ENCODE data around the gene PLA2G3.

GRCh38 chr22:31148488-31148887, 8.2 kb upstream of the PLA2G3 start:
- TF ChIP-seq OVOL2 (CRISPR knock-in tag; IDR thresholded peaks at IDR 0.05; ENCODE audit: borderline replicate concordance) (no peak), CTCF (IDR thresholded peaks at IDR 0.05) (no peak), ESRRA (CRISPR knock-in tag; IDR thresholded peaks at IDR 0.05; ENCODE audit: borderline replicate concordance) (no peak), ZNF232 (CRISPR knock-in tag; IDR thresholded peaks at IDR 0.05) (no peak), FOXJ3 (CRISPR knock-in tag; IDR thresholded peaks at IDR 0.05; ENCODE audit: borderline replicate concordance) (no peak), RELA (CRISPR knock-in tag; IDR thresholded peaks at IDR 0.05; ENCODE audit: borderline replicate concordance) (no peak), GABPB1 (CRISPR knock-in tag; IDR thresholded peaks at IDR 0.05) (no peak)
- TF ChIP-seq, protein P1, sequence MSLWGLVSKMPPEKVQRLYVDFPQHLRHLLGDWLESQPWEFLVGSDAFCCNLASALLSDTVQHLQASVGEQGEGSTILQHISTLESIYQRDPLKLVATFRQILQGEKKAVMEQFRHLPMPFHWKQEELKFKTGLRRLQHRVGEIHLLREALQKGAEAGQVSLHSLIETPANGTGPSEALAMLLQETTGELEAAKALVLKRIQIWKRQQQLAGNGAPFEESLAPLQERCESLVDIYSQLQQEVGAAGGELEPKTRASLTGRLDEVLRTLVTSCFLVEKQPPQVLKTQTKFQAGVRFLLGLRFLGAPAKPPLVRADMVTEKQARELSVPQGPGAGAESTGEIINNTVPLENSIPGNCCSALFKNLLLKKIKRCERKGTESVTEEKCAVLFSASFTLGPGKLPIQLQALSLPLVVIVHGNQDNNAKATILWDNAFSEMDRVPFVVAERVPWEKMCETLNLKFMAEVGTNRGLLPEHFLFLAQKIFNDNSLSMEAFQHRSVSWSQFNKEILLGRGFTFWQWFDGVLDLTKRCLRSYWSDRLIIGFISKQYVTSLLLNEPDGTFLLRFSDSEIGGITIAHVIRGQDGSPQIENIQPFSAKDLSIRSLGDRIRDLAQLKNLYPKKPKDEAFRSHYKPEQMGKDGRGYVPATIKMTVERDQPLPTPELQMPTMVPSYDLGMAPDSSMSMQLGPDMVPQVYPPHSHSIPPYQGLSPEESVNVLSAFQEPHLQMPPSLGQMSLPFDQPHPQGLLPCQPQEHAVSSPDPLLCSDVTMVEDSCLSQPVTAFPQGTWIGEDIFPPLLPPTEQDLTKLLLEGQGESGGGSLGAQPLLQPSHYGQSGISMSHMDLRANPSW (CRISPR knock-in tag; conservative IDR thresholded peaks at IDR 0.05; ENCODE audit: low read depth) = no peak

All from WTC11 (cell line).